NB4 (cell line): ENCODE measurements around the gene OR6B2.

Source experiments
- CTCF ChIP-seq: IDR thresholded peaks from one replicate; pipeline ENCODE4 v1.5.1; 2012; ENCODE audit warnings: low read depth, low read length
- POLR2A ChIP-seq: IDR thresholded peaks from 2 replicates; pipeline ENCODE4 v1.6.1; 2011; ENCODE audit warnings: mild to moderate bottlenecking; ENCODE audit not compliant: insufficient read length; ENCODE audit errors: extremely low read depth

- no peak for TF ChIP-seq CTCF
- TF ChIP-seq POLR2A: no peak
Measured at GRCh38 chr2:240055177-240055917, 25.1 kb upstream of the OR6B2 start.
